ENCODE data around the gene TMCO4.

The TMCO4 gene

GRCh38 chr1:19654386-19654785, 145.3 kb downstream of the TMCO4 start:
- Histone ChIP-seq H3K9ac (ENCODE audit: low read length) (no peak overlapping the region), H3K36me3 (ENCODE audit: control insufficient read depth, insufficient read depth, low read length) (peaks cover 21% of the 10 kb centered on the region), H3K9me3 (ENCODE audit: control insufficient read depth, low read length) (no peaks in the 10 kb centered on the region), H3K27me3 (ENCODE audit: control insufficient read depth, insufficient read depth, low read length) (no peaks in the 10 kb centered on the region), H3K4me3 (ENCODE audit: low read length) (no peak overlapping the region), H3K4me1 (ENCODE audit: control insufficient read depth, insufficient read depth, low read length) (peaks cover 38% of the 10 kb centered on the region)

GRCh38 chr1:19651141-19651737, 148.5 kb downstream of the TMCO4 start:
- Histone ChIP-seq H3K4me1 (ENCODE audit: control insufficient read depth, insufficient read depth, low read length) (peaks cover 64% of the 10 kb centered on the region), H3K36me3 (ENCODE audit: control insufficient read depth, insufficient read depth, low read length) (peaks cover 12% of the 10 kb centered on the region), H3K9ac (ENCODE audit: low read length) (peak overlapping the region; percentile 50), H3K4me3 (ENCODE audit: low read length) (no peak overlapping the region), H3K27me3 (ENCODE audit: control insufficient read depth, insufficient read depth, low read length) (no peaks in the 10 kb centered on the region), H3K9me3 (ENCODE audit: control insufficient read depth, low read length) (no peaks in the 10 kb centered on the region)

GRCh38 chr1:19650416-19651140, 149.1 kb downstream of the TMCO4 start:
- Histone ChIP-seq H3K9me3 (ENCODE audit: control insufficient read depth, low read length) (no peaks in the 10 kb centered on the region), H3K4me3 (ENCODE audit: low read length) (no peak overlapping the region), H3K27me3 (ENCODE audit: control insufficient read depth, insufficient read depth, low read length) (no peaks in the 10 kb centered on the region), H3K36me3 (ENCODE audit: control insufficient read depth, insufficient read depth, low read length) (peaks cover 6% of the 10 kb centered on the region), H3K4me1 (ENCODE audit: control insufficient read depth, insufficient read depth, low read length) (peaks cover 71% of the 10 kb centered on the region), H3K9ac (ENCODE audit: low read length) (peak overlapping the region; percentile 50)

GRCh38 chr1:19648689-19649088, 151.0 kb downstream of the TMCO4 start:
- Histone ChIP-seq H3K4me1 (ENCODE audit: control insufficient read depth, insufficient read depth, low read length) (peaks cover 58% of the 10 kb centered on the region), H3K9me3 (ENCODE audit: control insufficient read depth, low read length) (no peaks in the 10 kb centered on the region), H3K9ac (ENCODE audit: low read length) (peak overlapping the region; percentile 38), H3K36me3 (ENCODE audit: control insufficient read depth, insufficient read depth, low read length) (no peaks in the 10 kb centered on the region), H3K4me3 (ENCODE audit: low read length) (no peak overlapping the region), H3K27me3 (ENCODE audit: control insufficient read depth, insufficient read depth, low read length) (no peaks in the 10 kb centered on the region)

GRCh38 chr1:19648239-19648638, 151.5 kb downstream of the TMCO4 start:
- peaks cover 56% of the 10 kb centered on the region for H3K4me1 ChIP-seq (ENCODE audit: control insufficient read depth, insufficient read depth, low read length)
- no peak overlapping the region for H3K4me3 ChIP-seq (ENCODE audit: low read length)
- H3K9me3 ChIP-seq (ENCODE audit: control insufficient read depth, low read length): no peaks in the 10 kb centered on the region
- no peaks in the 10 kb centered on the region for H3K36me3 ChIP-seq (ENCODE audit: control insufficient read depth, insufficient read depth, low read length)
- no peaks in the 10 kb centered on the region for H3K27me3 ChIP-seq (ENCODE audit: control insufficient read depth, insufficient read depth, low read length)
- peak overlapping the region; percentile 38 for H3K9ac ChIP-seq (ENCODE audit: low read length)

- Histone ChIP-seq H3K36me3 (ENCODE audit: control insufficient read depth, insufficient read depth, low read length) (no peaks in the 10 kb centered on the region), H3K4me3 (ENCODE audit: low read length) (no peak overlapping the region), H3K4me1 (ENCODE audit: control insufficient read depth, insufficient read depth, low read length) (peaks cover 62% of the 10 kb centered on the region), H3K9me3 (ENCODE audit: control insufficient read depth, low read length) (no peaks in the 10 kb centered on the region), H3K9ac (ENCODE audit: low read length) (no peak overlapping the region), H3K27me3 (ENCODE audit: control insufficient read depth, insufficient read depth, low read length) (no peaks in the 10 kb centered on the region)
Measured at GRCh38 chr1:19647643-19648042, 152.1 kb downstream of the TMCO4 start.

GRCh38 chr1:19646377-19647319, 153.1 kb downstream of the TMCO4 start:
- no peaks in the 10 kb centered on the region for H3K36me3 ChIP-seq (ENCODE audit: control insufficient read depth, insufficient read depth, low read length)
- H3K4me1 ChIP-seq (ENCODE audit: control insufficient read depth, insufficient read depth, low read length): peaks cover 65% of the 10 kb centered on the region
- peak overlapping the region; percentile 9 for H3K4me3 ChIP-seq (ENCODE audit: low read length)
- peak overlapping the region; percentile 98 for H3K9ac ChIP-seq (ENCODE audit: low read length)
- H3K27me3 ChIP-seq (ENCODE audit: control insufficient read depth, insufficient read depth, low read length): no peaks in the 10 kb centered on the region
- no peaks in the 10 kb centered on the region for H3K9me3 ChIP-seq (ENCODE audit: control insufficient read depth, low read length)

GRCh38 chr1:19645411-19646251, 154.1 kb downstream of the TMCO4 start:
- peak overlapping the region; percentile 98 for H3K9ac ChIP-seq (ENCODE audit: low read length)
- H3K9me3 ChIP-seq (ENCODE audit: control insufficient read depth, low read length): no peaks in the 10 kb centered on the region
- peaks cover 66% of the 10 kb centered on the region for H3K4me1 ChIP-seq (ENCODE audit: control insufficient read depth, insufficient read depth, low read length)
- H3K36me3 ChIP-seq (ENCODE audit: control insufficient read depth, insufficient read depth, low read length): no peaks in the 10 kb centered on the region
- no peaks in the 10 kb centered on the region for H3K27me3 ChIP-seq (ENCODE audit: control insufficient read depth, insufficient read depth, low read length)
- peak overlapping the region; percentile 82 for H3K4me3 ChIP-seq (ENCODE audit: low read length)

GRCh38 chr1:19644681-19645410, 154.9 kb downstream of the TMCO4 start:
- peak overlapping the region; percentile 82 for H3K4me3 ChIP-seq (ENCODE audit: low read length)
- peak overlapping the region; percentile 98 for H3K9ac ChIP-seq (ENCODE audit: low read length)
- no peaks in the 10 kb centered on the region for H3K9me3 ChIP-seq (ENCODE audit: control insufficient read depth, low read length)
- H3K27me3 ChIP-seq (ENCODE audit: control insufficient read depth, insufficient read depth, low read length): no peaks in the 10 kb centered on the region
- H3K4me1 ChIP-seq (ENCODE audit: control insufficient read depth, insufficient read depth, low read length): peaks cover 67% of the 10 kb centered on the region
- H3K36me3 ChIP-seq (ENCODE audit: control insufficient read depth, insufficient read depth, low read length): no peaks in the 10 kb centered on the region

- Histone ChIP-seq H3K36me3 (ENCODE audit: control insufficient read depth, insufficient read depth, low read length) (no peaks in the 10 kb centered on the region), H3K4me3 (ENCODE audit: low read length) (no peak overlapping the region), H3K9me3 (ENCODE audit: control insufficient read depth, low read length) (no peaks in the 10 kb centered on the region), H3K27me3 (ENCODE audit: control insufficient read depth, insufficient read depth, low read length) (no peaks in the 10 kb centered on the region), H3K9ac (ENCODE audit: low read length) (peak overlapping the region; percentile 98), H3K4me1 (ENCODE audit: control insufficient read depth, insufficient read depth, low read length) (peaks cover 72% of the 10 kb centered on the region)
Measured at GRCh38 chr1:19644395-19644680, 155.4 kb downstream of the TMCO4 start.

All from mucosa of stomach (tissue), 1 donor.